22Rv1 (cell line): Measurements from ENCODE around the gene DUOX1.

Experiments
- ZFX ChIP-seq: fragments of 450-650 bp; IDR thresholded peaks from 2 replicates; pipeline ENCODE4 v1.6.1; 2017; ENCODE audit warnings: antibody characterized with exemption, borderline replicate concordance
- TF ChIP-seq, protein P1 (sequence below): fragments of 450-650 bp; IDR thresholded peaks from 2 replicates; pipeline ENCODE4 v1.5.1; 2017; ENCODE audit warnings: mild to moderate bottlenecking

DNA sequence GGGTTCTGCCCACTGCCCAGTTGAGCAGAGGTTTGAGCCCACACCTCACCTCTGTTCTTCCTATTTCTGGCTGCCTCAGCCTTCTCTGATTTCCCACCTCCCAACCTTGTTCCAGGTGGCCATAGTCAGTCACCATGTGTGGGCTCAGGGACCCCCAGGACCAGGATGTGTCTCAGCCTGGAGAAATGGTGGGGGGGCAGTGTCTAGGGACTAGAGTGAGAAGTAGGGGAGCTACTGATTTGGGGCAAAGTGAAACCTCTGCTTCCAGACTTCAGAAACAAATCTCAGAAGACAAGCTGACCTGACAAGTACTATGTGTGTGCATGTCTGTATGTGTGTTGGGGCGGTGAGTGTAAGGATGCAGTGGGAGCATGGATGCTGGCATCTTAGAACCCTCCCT lies 35.1 kb downstream of the DUOX1 start:
- TF ChIP-seq, protein P1, sequence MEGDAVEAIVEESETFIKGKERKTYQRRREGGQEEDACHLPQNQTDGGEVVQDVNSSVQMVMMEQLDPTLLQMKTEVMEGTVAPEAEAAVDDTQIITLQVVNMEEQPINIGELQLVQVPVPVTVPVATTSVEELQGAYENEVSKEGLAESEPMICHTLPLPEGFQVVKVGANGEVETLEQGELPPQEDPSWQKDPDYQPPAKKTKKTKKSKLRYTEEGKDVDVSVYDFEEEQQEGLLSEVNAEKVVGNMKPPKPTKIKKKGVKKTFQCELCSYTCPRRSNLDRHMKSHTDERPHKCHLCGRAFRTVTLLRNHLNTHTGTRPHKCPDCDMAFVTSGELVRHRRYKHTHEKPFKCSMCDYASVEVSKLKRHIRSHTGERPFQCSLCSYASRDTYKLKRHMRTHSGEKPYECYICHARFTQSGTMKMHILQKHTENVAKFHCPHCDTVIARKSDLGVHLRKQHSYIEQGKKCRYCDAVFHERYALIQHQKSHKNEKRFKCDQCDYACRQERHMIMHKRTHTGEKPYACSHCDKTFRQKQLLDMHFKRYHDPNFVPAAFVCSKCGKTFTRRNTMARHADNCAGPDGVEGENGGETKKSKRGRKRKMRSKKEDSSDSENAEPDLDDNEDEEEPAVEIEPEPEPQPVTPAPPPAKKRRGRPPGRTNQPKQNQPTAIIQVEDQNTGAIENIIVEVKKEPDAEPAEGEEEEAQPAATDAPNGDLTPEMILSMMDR, result no peak
- TF ChIP-seq ZFX, result no peak
